Peyer's patch (tissue), 4 donors: ENCODE data around the gene ANO10. TPM values are rescaled to one million over a fixed set of nuclear protein-coding genes. Genes with fewer than 3 reads are reported as not detected.

Source experiments
- DNase-seq, 3 donors: peaks; one replicate each; pipeline ENCODE4 v3.0.0-alpha.2; 2017 to 2019
- H3K27ac ChIP-seq, 4 donors: fragments of 200-600 bp; sonication (generic); one replicate each; pipeline ENCODE4 v1.5.1; 2016 to 2019
- H3K27me3 ChIP-seq, 2 donors: fragments of 200-600 bp; sonication (generic); one replicate each; pipeline ENCODE4 v1.5.1; 2019
- H3K36me3 ChIP-seq, 3 donors: fragments of 200-600 bp; sonication (generic); one replicate each; pipeline ENCODE4 v1.5.1; 2016 to 2019
- H3K4me1 ChIP-seq, 4 donors: fragments of 200-600 bp; sonication (generic); one replicate each; pipeline ENCODE4 v1.5.1; 2016 to 2019
- H3K4me3 ChIP-seq, 4 donors: fragments of 200-600 bp; sonication (generic); 1 replicate in 3 of 4; 2 replicates in 1 of 4; pipeline ENCODE4 v1.5.1; 2016 to 2019; ENCODE audit warnings: mild to moderate bottlenecking in 1 of 4
- H3K9me3 ChIP-seq, 4 donors: fragments of 200-600 bp; sonication (generic); one replicate each; pipeline ENCODE4 v1.5.1; 2016 to 2019; ENCODE audit warnings: mild to moderate bottlenecking in 1 of 4
- POLR2A ChIP-seq, 2 donors: fragments of 450-650 bp; IDR thresholded peaks; one replicate each; pipeline ENCODE4 v1.5.1; 2017; ENCODE audit warnings: antibody characterized with exemption in 2 of 2, mild to moderate bottlenecking in 2 of 2, moderate library complexity in 2 of 2
- total RNA-seq, 4 donors: library from RNA; depleted of rRNA; stranded (reverse); fragments of >200 nt; gene quantifications; one replicate each; pipeline ENCODE4 v1.1.0, GENCODE V29; 2016
- TF ChIP-seq, protein P1 (sequence below), 6 experiments: fragments of 450-650 bp in 4 of 6; fragments of 200-600 bp in 2 of 6; sonication (generic) in 1 of 6; IDR thresholded peaks; one replicate each; pipeline ENCODE4 v1.5.1; 2017 to 2019; ENCODE audit warnings: antibody characterized with exemption in 6 of 6, mild to moderate bottlenecking in 3 of 6, moderate library complexity in 1 of 6

The ANO10 gene
- total RNA-seq, 4 donors from 2014 or later = 33.8 to 110 (median 70.0) TPM

DNA sequence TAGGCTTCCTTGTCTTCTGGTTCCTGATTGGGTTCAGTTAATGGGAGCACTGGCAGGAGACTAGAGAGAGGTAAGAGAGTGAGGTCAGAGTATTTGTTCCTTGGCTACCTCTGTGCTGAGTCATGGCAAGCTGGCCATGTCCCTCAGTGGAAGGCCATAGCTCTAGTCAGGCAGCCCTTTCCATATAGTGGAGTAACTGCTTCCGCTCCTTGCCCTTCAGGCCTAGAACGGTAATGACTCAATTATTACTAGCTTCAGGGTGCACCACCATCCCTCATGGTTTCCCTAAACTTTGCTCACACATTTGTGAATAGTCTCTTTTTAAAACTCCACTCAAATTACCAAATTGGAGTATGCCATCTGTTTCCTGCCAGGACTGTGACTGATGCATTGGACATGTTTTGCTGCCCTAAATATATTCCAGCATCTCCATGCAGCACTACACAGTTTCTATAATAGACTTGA lies 10.5 kb upstream of the ANO10 start:
- no peak overlapping the region for H3K27ac ChIP-seq
- no peaks in the 10 kb centered on the region for H3K4me1 ChIP-seq
- H3K36me3 ChIP-seq = no peaks in the 10 kb centered on the region
- no peaks in the 10 kb centered on the region for H3K9me3 ChIP-seq
- no peaks in the 10 kb centered on the region for H3K27me3 ChIP-seq
- no peak overlapping the region for H3K4me3 ChIP-seq
- no peak for DNase-seq
- no peak for TF ChIP-seq POLR2A (IDR thresholded peaks at IDR 0.05)
- TF ChIP-seq, protein P1, sequence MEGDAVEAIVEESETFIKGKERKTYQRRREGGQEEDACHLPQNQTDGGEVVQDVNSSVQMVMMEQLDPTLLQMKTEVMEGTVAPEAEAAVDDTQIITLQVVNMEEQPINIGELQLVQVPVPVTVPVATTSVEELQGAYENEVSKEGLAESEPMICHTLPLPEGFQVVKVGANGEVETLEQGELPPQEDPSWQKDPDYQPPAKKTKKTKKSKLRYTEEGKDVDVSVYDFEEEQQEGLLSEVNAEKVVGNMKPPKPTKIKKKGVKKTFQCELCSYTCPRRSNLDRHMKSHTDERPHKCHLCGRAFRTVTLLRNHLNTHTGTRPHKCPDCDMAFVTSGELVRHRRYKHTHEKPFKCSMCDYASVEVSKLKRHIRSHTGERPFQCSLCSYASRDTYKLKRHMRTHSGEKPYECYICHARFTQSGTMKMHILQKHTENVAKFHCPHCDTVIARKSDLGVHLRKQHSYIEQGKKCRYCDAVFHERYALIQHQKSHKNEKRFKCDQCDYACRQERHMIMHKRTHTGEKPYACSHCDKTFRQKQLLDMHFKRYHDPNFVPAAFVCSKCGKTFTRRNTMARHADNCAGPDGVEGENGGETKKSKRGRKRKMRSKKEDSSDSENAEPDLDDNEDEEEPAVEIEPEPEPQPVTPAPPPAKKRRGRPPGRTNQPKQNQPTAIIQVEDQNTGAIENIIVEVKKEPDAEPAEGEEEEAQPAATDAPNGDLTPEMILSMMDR (IDR thresholded peaks at IDR 0.05) = no peak

DNA sequence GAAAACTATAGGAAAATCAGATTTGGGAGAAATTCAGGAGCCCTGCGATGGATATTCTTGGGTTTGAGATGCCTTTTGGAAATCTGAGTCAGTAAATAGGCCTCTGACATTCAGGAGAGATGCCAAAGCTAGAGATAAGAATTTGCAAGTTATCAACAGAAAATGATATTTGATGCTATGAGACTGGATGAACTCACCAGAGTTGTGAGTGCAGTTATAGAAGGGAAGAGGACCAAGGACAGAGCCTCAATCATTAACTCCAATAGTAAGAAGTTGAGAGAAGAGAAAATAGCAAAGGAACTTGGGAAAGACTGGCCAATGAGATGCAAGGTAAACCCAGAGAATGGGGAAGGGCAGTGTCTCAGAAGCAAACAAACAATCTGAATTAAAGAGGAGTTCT lies 7.9 kb upstream of the ANO10 start:
- Histone ChIP-seq H3K4me1 (no peaks in the 10 kb centered on the region), H3K4me3 (no peak overlapping the region), H3K9me3 (no peaks in the 10 kb centered on the region), H3K36me3 (no peaks in the 10 kb centered on the region), H3K27me3 (no peaks in the 10 kb centered on the region), H3K27ac (no peak overlapping the region)
- DNase-seq = no peak
- TF ChIP-seq POLR2A (IDR thresholded peaks at IDR 0.05) = no peak
- TF ChIP-seq, protein P1 (IDR thresholded peaks at IDR 0.05) = no peak

DNA sequence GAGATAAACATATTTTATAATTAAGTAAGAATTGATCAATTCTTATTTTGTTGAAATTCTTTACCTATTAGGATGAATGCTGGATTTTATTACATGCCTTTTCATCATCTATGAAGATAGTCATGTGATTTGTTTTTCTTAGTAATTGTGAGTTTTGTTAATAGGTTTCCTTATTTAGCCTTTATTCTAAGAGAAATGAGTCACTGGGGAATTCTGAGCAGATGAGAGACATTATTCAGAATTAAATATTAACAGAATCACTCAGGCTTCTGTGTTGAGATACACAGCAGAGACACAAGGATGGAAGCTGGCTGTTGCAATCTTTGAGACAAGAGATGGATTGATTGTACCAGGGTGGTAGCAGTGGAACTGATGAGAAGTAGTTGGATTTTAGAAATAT lies 7.4 kb upstream of the ANO10 start:
- Histone ChIP-seq H3K4me3 (no peak overlapping the region), H3K9me3 (no peaks in the 10 kb centered on the region), H3K27me3 (no peaks in the 10 kb centered on the region), H3K27ac (no peak overlapping the region), H3K36me3 (no peaks in the 10 kb centered on the region), H3K4me1 (no peaks in the 10 kb centered on the region)
- no peak for DNase-seq
- TF ChIP-seq, protein P1 (IDR thresholded peaks at IDR 0.05) = no peak
- no peak for TF ChIP-seq POLR2A (IDR thresholded peaks at IDR 0.05)

DNA sequence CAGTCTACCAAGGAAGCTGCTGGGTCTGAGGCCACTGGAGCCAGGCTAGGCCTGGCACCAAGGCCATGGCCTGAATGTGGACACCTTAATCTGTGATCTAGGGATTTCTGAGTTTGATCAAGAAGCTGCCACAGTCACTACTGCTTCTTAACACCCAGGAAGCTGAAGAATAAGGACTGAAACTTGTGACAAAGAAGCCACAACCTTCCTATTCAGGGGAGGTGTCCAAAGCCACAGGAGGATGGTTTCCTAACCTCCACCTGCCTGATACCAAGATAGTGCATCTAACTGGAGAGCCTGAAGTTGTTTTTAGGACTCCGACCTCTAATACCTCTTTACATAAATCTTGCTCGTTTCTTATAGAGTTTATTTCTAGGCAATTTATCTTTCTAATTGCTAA lies 5.5 kb upstream of the ANO10 start:
- DNase-seq = no peak
- Histone ChIP-seq H3K27ac (no peak overlapping the region), H3K4me3 (no peak overlapping the region), H3K9me3 (no peaks in the 10 kb centered on the region), H3K4me1 (peaks cover 0 to 5% (median 0%) of the 10 kb centered on the region in 4 donors), H3K36me3 (no peaks in the 10 kb centered on the region), H3K27me3 (no peaks in the 10 kb centered on the region)
- TF ChIP-seq, protein P1 (IDR thresholded peaks at IDR 0.05) = no peak
- no peak for TF ChIP-seq POLR2A (IDR thresholded peaks at IDR 0.05)

DNA sequence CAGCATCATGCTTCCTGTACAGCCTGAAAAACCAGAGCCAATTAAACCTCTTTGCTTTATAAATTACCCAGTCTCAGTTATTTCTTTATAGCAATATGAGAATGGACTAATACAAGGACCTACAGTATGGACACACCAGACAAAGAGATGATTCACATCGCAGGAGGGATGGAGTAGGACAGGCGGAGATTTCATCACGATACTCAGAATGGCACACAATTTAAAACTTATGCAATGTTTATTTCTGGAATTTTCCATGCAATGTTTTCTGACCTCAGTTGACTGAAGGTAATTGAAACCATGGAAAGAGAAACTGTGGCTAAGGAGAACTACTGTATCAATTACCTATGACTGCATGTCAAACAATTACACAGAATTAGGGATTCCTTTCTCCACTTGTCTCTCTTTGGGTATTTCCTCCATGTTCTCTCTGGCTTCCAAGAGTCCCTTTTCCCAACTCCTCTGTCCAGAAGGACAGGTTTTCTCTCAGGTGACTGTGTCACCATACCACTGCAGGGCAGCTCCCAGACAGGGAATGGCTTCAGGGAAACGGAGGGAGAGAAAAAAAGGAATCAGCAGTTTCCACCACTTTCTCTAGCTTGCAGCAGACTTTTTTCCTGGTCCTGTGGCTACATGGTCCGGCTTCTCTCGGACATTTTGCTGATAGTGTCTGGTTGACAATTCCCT lies 3.0 kb upstream of the ANO10 start:
- Histone ChIP-seq H3K27ac (no peak overlapping the region), H3K36me3 (no peaks in the 10 kb centered on the region), H3K9me3 (no peaks in the 10 kb centered on the region), H3K4me3 (no peak overlapping the region), H3K4me1 (peaks cover 0 to 5% (median 0%) of the 10 kb centered on the region in 4 donors), H3K27me3 (no peaks in the 10 kb centered on the region)
- DNase-seq = no peak
- TF ChIP-seq, protein P1 (IDR thresholded peaks at IDR 0.05) = no peak
- no peak for TF ChIP-seq POLR2A (IDR thresholded peaks at IDR 0.05)
